Activated naive CD8-positive, alpha-beta T cell treated with anti-CD3 and anti-CD28 coated beads for 36 hours (primary cell): ENCODE measurements around the gene DAGLA. TPM values are rescaled to one million over a fixed set of nuclear protein-coding genes. Genes with fewer than 3 reads are reported as not detected.

Experiments used
- DNase-seq: peaks from one replicate; pipeline ENCODE4 v3.0.0; 2021
- H3K27ac Mint-ChIP-seq: one replicate; pipeline ENCODE4 v1.8.0; 2022; ENCODE audit warnings: mild to moderate bottlenecking, moderate library complexity, mixed read lengths
- H3K27me3 Mint-ChIP-seq: one replicate; pipeline ENCODE4 v1.8.0; 2022; ENCODE audit warnings: mild to moderate bottlenecking, mixed read lengths
- H3K36me3 Mint-ChIP-seq: one replicate; pipeline ENCODE4 v1.8.0; 2021; ENCODE audit warnings: mild to moderate bottlenecking, mixed read lengths
- H3K4me1 Mint-ChIP-seq: one replicate; pipeline ENCODE4 v1.8.0; 2021; ENCODE audit warnings: mixed read lengths
- H3K4me3 Mint-ChIP-seq: one replicate; pipeline ENCODE4 v1.8.0; 2022; ENCODE audit warnings: mild to moderate bottlenecking, moderate library complexity, mixed read lengths
- H3K9me3 Mint-ChIP-seq: one replicate; pipeline ENCODE4 v1.8.0; 2022; ENCODE audit warnings: mixed read lengths
- total RNA-seq, 2 experiments: library from RNA; stranded (reverse); gene quantifications; one replicate each; pipeline ENCODE4 v1.2.3, GENCODE V29; 2021

Gene DAGLA
- total RNA-seq, 2 experiments from 2014 or later: 0.12 to 0.22 TPM

GRCh38 chr11:61718621-61719302, 38.6 kb downstream of the DAGLA start:
- Mint-ChIP-seq H3K27me3 (no peaks in the 10 kb centered on the region), H3K9me3 (no peaks in the 10 kb centered on the region), H3K27ac (no peak overlapping the region), H3K4me3 (no peak overlapping the region), H3K4me1 (no peaks in the 10 kb centered on the region), H3K36me3 (no peaks in the 10 kb centered on the region)
- no peak for DNase-seq

- H3K4me3 Mint-ChIP-seq: no peak overlapping the region
- H3K4me1 Mint-ChIP-seq: no peaks in the 10 kb centered on the region
- no peaks in the 10 kb centered on the region for H3K9me3 Mint-ChIP-seq
- no peak overlapping the region for H3K27ac Mint-ChIP-seq
- no peak for DNase-seq
- no peaks in the 10 kb centered on the region for H3K27me3 Mint-ChIP-seq
- no peaks in the 10 kb centered on the region for H3K36me3 Mint-ChIP-seq
Observed at GRCh38 chr11:61719978-61720377, 39.8 kb downstream of the DAGLA start.

GRCh38 chr11:61720597-61720996, 40.4 kb downstream of the DAGLA start:
- no peaks in the 10 kb centered on the region for H3K36me3 Mint-ChIP-seq
- H3K9me3 Mint-ChIP-seq: no peaks in the 10 kb centered on the region
- no peak overlapping the region for H3K27ac Mint-ChIP-seq
- H3K4me1 Mint-ChIP-seq: no peaks in the 10 kb centered on the region
- H3K4me3 Mint-ChIP-seq: no peak overlapping the region
- no peaks in the 10 kb centered on the region for H3K27me3 Mint-ChIP-seq
- no peak for DNase-seq

GRCh38 chr11:61724437-61724836, 44.2 kb downstream of the DAGLA start:
- H3K27me3 Mint-ChIP-seq: no peaks in the 10 kb centered on the region
- H3K9me3 Mint-ChIP-seq: no peaks in the 10 kb centered on the region
- H3K27ac Mint-ChIP-seq: no peak overlapping the region
- H3K36me3 Mint-ChIP-seq: no peaks in the 10 kb centered on the region
- H3K4me3 Mint-ChIP-seq: no peak overlapping the region
- no peaks in the 10 kb centered on the region for H3K4me1 Mint-ChIP-seq
- no peak for DNase-seq

GRCh38 chr11:61725781-61726231, 45.6 kb downstream of the DAGLA start:
- Mint-ChIP-seq H3K27ac (no peak overlapping the region), H3K4me1 (no peaks in the 10 kb centered on the region), H3K9me3 (no peaks in the 10 kb centered on the region), H3K4me3 (no peak overlapping the region), H3K27me3 (no peaks in the 10 kb centered on the region), H3K36me3 (no peaks in the 10 kb centered on the region)
- no peak for DNase-seq

- no peak for DNase-seq
- Mint-ChIP-seq H3K27me3 (no peaks in the 10 kb centered on the region), H3K4me1 (no peaks in the 10 kb centered on the region), H3K27ac (no peak overlapping the region), H3K9me3 (no peaks in the 10 kb centered on the region), H3K36me3 (no peaks in the 10 kb centered on the region), H3K4me3 (no peak overlapping the region)
Observed at GRCh38 chr11:61726775-61727174, 46.6 kb downstream of the DAGLA start.

- Mint-ChIP-seq H3K36me3 (no peaks in the 10 kb centered on the region), H3K4me3 (no peak overlapping the region), H3K27ac (no peak overlapping the region), H3K4me1 (no peaks in the 10 kb centered on the region), H3K9me3 (no peaks in the 10 kb centered on the region), H3K27me3 (no peaks in the 10 kb centered on the region)
- no peak for DNase-seq
Observed at GRCh38 chr11:61727401-61727811, 47.2 kb downstream of the DAGLA start.

- Mint-ChIP-seq H3K4me3 (no peak overlapping the region), H3K36me3 (no peaks in the 10 kb centered on the region)
- DNase-seq: no peak
Observed at GRCh38 chr11:61728066-61728939, 48.1 kb downstream of the DAGLA start.

GRCh38 chr11:61728940-61729219, 48.7 kb downstream of the DAGLA start:
- Mint-ChIP-seq H3K36me3 (no peaks in the 10 kb centered on the region), H3K9me3 (no peaks in the 10 kb centered on the region), H3K27me3 (no peaks in the 10 kb centered on the region), H3K4me3 (no peak overlapping the region), H3K27ac (no peak overlapping the region), H3K4me1 (peaks cover 2% of the 10 kb centered on the region)
- no peak for DNase-seq

More at GRCh38 chr11:61728066-61728939, 48.1 kb downstream of the DAGLA start:
- Mint-ChIP-seq H3K27me3 (no peaks in the 10 kb centered on the region), H3K27ac (no peak overlapping the region), H3K4me1 (peaks cover 1% of the 10 kb centered on the region), H3K9me3 (no peaks in the 10 kb centered on the region)

GRCh38 chr11:61730240-61730994, 50.2 kb downstream of the DAGLA start:
- peaks cover 2% of the 10 kb centered on the region for H3K4me1 Mint-ChIP-seq

GRCh38 chr11:61731211-61731951, 51.2 kb downstream of the DAGLA start:
- no peaks in the 10 kb centered on the region for H3K27me3 Mint-ChIP-seq
- H3K36me3 Mint-ChIP-seq: no peaks in the 10 kb centered on the region
- DNase-seq: no peak
- no peak overlapping the region for H3K27ac Mint-ChIP-seq
- H3K4me1 Mint-ChIP-seq: peaks cover 2% of the 10 kb centered on the region
- H3K9me3 Mint-ChIP-seq: no peaks in the 10 kb centered on the region
- H3K4me3 Mint-ChIP-seq: no peak overlapping the region

More at GRCh38 chr11:61730240-61730994, 50.2 kb downstream of the DAGLA start:
- Mint-ChIP-seq H3K27me3 (no peaks in the 10 kb centered on the region), H3K27ac (no peak overlapping the region), H3K9me3 (no peaks in the 10 kb centered on the region), H3K36me3 (no peaks in the 10 kb centered on the region), H3K4me3 (no peak overlapping the region)
- DNase-seq: no peak

GRCh38 chr11:61731952-61732675, 51.9 kb downstream of the DAGLA start:
- H3K27me3 Mint-ChIP-seq: no peaks in the 10 kb centered on the region
- no peaks in the 10 kb centered on the region for H3K9me3 Mint-ChIP-seq
- DNase-seq: no peak
- H3K4me3 Mint-ChIP-seq: no peak overlapping the region
- peaks cover 2% of the 10 kb centered on the region for H3K4me1 Mint-ChIP-seq
- H3K27ac Mint-ChIP-seq: no peak overlapping the region
- no peaks in the 10 kb centered on the region for H3K36me3 Mint-ChIP-seq

- no peaks in the 10 kb centered on the region for H3K27me3 Mint-ChIP-seq
- no peak overlapping the region for H3K4me3 Mint-ChIP-seq
- H3K4me1 Mint-ChIP-seq: peaks cover 2% of the 10 kb centered on the region
- no peak for DNase-seq
- no peak overlapping the region for H3K27ac Mint-ChIP-seq
- no peaks in the 10 kb centered on the region for H3K36me3 Mint-ChIP-seq
- no peaks in the 10 kb centered on the region for H3K9me3 Mint-ChIP-seq
Observed at GRCh38 chr11:61732705-61733104, 52.5 kb downstream of the DAGLA start.
